Fibroblast of pulmonary artery (primary cell): ENCODE measurements around the gene TOM1L2.

ENCODE experiments used
- DNase-seq: peaks from one replicate; pipeline ENCODE4 v3.0.0-alpha.2; 2010; ENCODE audit warnings: low read depth
- H3K4me3 ChIP-seq: replicated peaks from 2 replicates; pipeline ENCODE4 v1.5.1; 2011; ENCODE audit warnings: low read depth, mild to moderate bottlenecking, control low read depth, low read length, moderate library complexity
- CTCF ChIP-seq: IDR thresholded peaks from 2 replicates; pipeline ENCODE4 v1.5.1; 2011; ENCODE audit warnings: mild to moderate bottlenecking, control low read depth, low read length, inconsistent platforms; ENCODE audit errors: missing control alignments

The TOM1L2 gene

GRCh38 chr17:17806611-17807274 is 165.5 kb downstream of the TOM1L2 start:
- no peak for DNase-seq
- TF ChIP-seq CTCF, result no peak
- no peak overlapping the region for H3K4me3 ChIP-seq

GRCh38 chr17:17806035-17806434 is 166.2 kb downstream of the TOM1L2 start:
- DNase-seq, result no peak
- no peak for TF ChIP-seq CTCF
- H3K4me3 ChIP-seq, result no peak overlapping the region

- TF ChIP-seq CTCF, result no peak
- no peak for DNase-seq
- no peak overlapping the region for H3K4me3 ChIP-seq
Observed at GRCh38 chr17:17805575-17805974, 166.6 kb downstream of the TOM1L2 start.

GRCh38 chr17:17804007-17804406 is 168.2 kb downstream of the TOM1L2 start:
- TF ChIP-seq CTCF, result no peak

GRCh38 chr17:17801800-17802481 is 170.3 kb downstream of the TOM1L2 start:
- no peak for TF ChIP-seq CTCF
- no peak overlapping the region for H3K4me3 ChIP-seq
- no peak for DNase-seq

More at GRCh38 chr17:17804007-17804406, 168.2 kb downstream of the TOM1L2 start:
- DNase-seq, result no peak
- no peak overlapping the region for H3K4me3 ChIP-seq

- TF ChIP-seq CTCF, result no peak
- DNase-seq, result no peak
- no peak overlapping the region for H3K4me3 ChIP-seq
Observed at GRCh38 chr17:17800504-17801021, 171.6 kb downstream of the TOM1L2 start.
